B cell (primary cell): ENCODE results near the gene TSSK6. TPM values are rescaled to one million over a fixed set of nuclear protein-coding genes. Genes with fewer than 3 reads are reported as not detected.

Experiments used
- ATAC-seq: fragments of 200-7000 bp; cut with Tn5 transposase; one replicate; pipeline ENCODE4 v1.10.0; 2021; ENCODE audit warnings: low read depth, mild to moderate bottlenecking, moderate number of reproducible peaks, moderate library complexity
- CTCF ChIA-PET: fragments of 350-600 bp; sonication (Branson Sonifier 250); formaldehyde crosslinking; loops from one replicate; lab custom pipeline; 2021; ENCODE audit warnings: antibody characterized with exemption, inconsistent platforms; lab: Charles Lee
- POLR2A ChIA-PET: fragments of 350-600 bp; sonication (Branson Sonifier 250); formaldehyde crosslinking; loops from one replicate; lab custom pipeline; 2021; ENCODE audit warnings: antibody characterized with exemption; lab: Charles Lee
- DNase-seq: peaks from one replicate; pipeline ENCODE4 v3.0.0; 2013
- H2AFZ ChIP-seq: 2 replicates; pipeline ENCODE4 v1.6.1; 2012; ENCODE audit warnings: mild to moderate bottlenecking, low read depth, low read length; ENCODE audit not compliant: insufficient read depth, poor library complexity, severe bottlenecking
- H3K27ac ChIP-seq, 2 donors: 1 replicate in 1 of 2; 2 replicates in 1 of 2; pipeline ENCODE4 v1.5.1; 2012 to 2013; ENCODE audit warnings: low read length in 2 of 2, mild to moderate bottlenecking in 2 of 2, moderate library complexity in 1 of 2
- H3K27me3 ChIP-seq, 4 experiments: fragments of 200-600 bp in 1 of 4; sonication (generic) in 1 of 4; replicated peaks in 1 of 4; 1 replicate in 2 of 4; 2 replicates in 2 of 4; pipeline versions ENCODE4 v1.6.1 to v1.7.0; 2013 to 2016; ENCODE audit warnings: low read length in 3 of 4, mild to moderate bottlenecking in 2 of 4, mixed read lengths in 1 of 4, moderate library complexity in 1 of 4; ENCODE audit not compliant: insufficient read depth in 4 of 4, control insufficient read depth in 3 of 4; ENCODE audit errors: control extremely low read depth in 1 of 4
- H3K36me3 ChIP-seq, 2 experiments: replicated peaks in 1 of 2; 1 replicate in 1 of 2; 2 replicates in 1 of 2; pipeline versions ENCODE4 v1.6.1 to v1.7.1; 2013; ENCODE audit warnings: low read length in 1 of 2; ENCODE audit not compliant: insufficient read depth in 2 of 2, control insufficient read depth in 1 of 2; ENCODE audit errors: control extremely low read depth in 1 of 2, extremely low read depth in 1 of 2
- H3K4me1 ChIP-seq, 2 donors: fragments of 200-600 bp in 1 of 2; sonication (generic) in 1 of 2; 1 replicate in 1 of 2; 2 replicates in 1 of 2; pipeline versions ENCODE4 v1.5.1 to v1.6.1; 2013 to 2017; ENCODE audit warnings: low read length in 2 of 2; ENCODE audit not compliant: control insufficient read depth in 2 of 2, insufficient read depth in 2 of 2
- H3K4me2 ChIP-seq: replicated peaks from 2 replicates; pipeline ENCODE3; 2012; ENCODE audit warnings: mild to moderate bottlenecking, low read depth, low read length; ENCODE audit not compliant: poor library complexity, severe bottlenecking
- H3K4me3 ChIP-seq, 5 experiments: fragments of 200-600 bp in 1 of 5; sonication (generic) in 1 of 5; 1 replicate in 3 of 5; 2 replicates in 2 of 5; pipeline versions ENCODE4 v1.5.1 to v1.7.0; 2011 to 2016; ENCODE audit warnings: low read length in 4 of 5, mild to moderate bottlenecking in 4 of 5, low read depth in 2 of 5, control low read depth in 1 of 5, moderate library complexity in 1 of 5; ENCODE audit not compliant: insufficient read depth in 1 of 5; ENCODE audit errors: control extremely low read depth in 1 of 5, extremely low read depth in 1 of 5
- H3K79me2 ChIP-seq: fragments of 200-600 bp; sonication (generic); one replicate; pipeline ENCODE4 v1.6.0; 2016; ENCODE audit warnings: low read length; ENCODE audit not compliant: control insufficient read depth, insufficient read depth
- H3K9ac ChIP-seq: fragments of 200-600 bp; sonication (generic); 2 replicates; pipeline ENCODE4 v1.6.1; 2017; ENCODE audit warnings: mild to moderate bottlenecking, low read length, moderate library complexity
- H3K9me3 ChIP-seq, 3 donors: one replicate each; pipeline versions ENCODE4 v1.6.1 to v1.7.1; 2013; ENCODE audit warnings: low read length in 2 of 3; ENCODE audit not compliant: control insufficient read depth in 2 of 3, insufficient read depth in 1 of 3; ENCODE audit errors: control extremely low read depth in 1 of 3
- H4K20me1 ChIP-seq: 2 replicates; pipeline ENCODE4 v1.6.0; 2012; ENCODE audit warnings: mild to moderate bottlenecking, low read length; ENCODE audit not compliant: insufficient read depth, control insufficient read depth, poor library complexity, severe bottlenecking
- H3K27ac Mint-ChIP-seq: one replicate; pipeline ENCODE4 v1.8.0; 2021; ENCODE audit warnings: mixed read lengths
- H3K27me3 Mint-ChIP-seq: one replicate; pipeline ENCODE4 v1.8.0; 2021; ENCODE audit warnings: mixed read lengths
- H3K4me1 Mint-ChIP-seq: one replicate; pipeline ENCODE4 v1.8.0; 2021; ENCODE audit warnings: mixed read lengths
- H3K4me3 Mint-ChIP-seq: one replicate; pipeline ENCODE4 v1.8.0; 2021; ENCODE audit warnings: mixed read lengths
- H3K9me3 Mint-ChIP-seq: one replicate; pipeline ENCODE4 v1.8.0; 2022; ENCODE audit warnings: mixed read lengths; ENCODE audit not compliant: insufficient read depth
- CTCF ChIP-seq: fragments of 200-600 bp; IDR thresholded peaks from one replicate; pipeline ENCODE4 v1.8.0; 2022; ENCODE audit warnings: antibody characterized with exemption, mild to moderate bottlenecking
- EZH2 ChIP-seq: IDR thresholded peaks from 2 replicates; pipeline ENCODE4 v1.6.1; 2012; ENCODE audit warnings: borderline replicate concordance, low read depth, mild to moderate bottlenecking, moderate library complexity, low read length; ENCODE audit not compliant: insufficient read depth, poor library complexity, severe bottlenecking
- WGBS: methylation state at CpG from one replicate; pipeline ENCODE4 v1.1.5; 2013; ENCODE audit warnings: missing lambda C conversion rate; ENCODE audit not compliant: insufficient coverage; 5-methylcytosine and 5-hydroxymethylcytosine counted together
- intact Hi-C: fragments of 100-400 bp; cut with micrococcal nuclease; formaldehyde crosslinking; loops from one replicate; pipeline ENCODE4 v1.10.0; 2022
- polyA plus RNA-seq: library from polyadenylated mRNA; depleted of rRNA; stranded (reverse); fragments of >200 nt; gene quantifications from 2 replicates; pipeline ENCODE4 v1.2.3, GENCODE V29; 2012
- total RNA-seq, 2 donors: library from RNA; stranded (reverse); fragments of 120-200 nt in 1 of 2; gene quantifications; 1 replicate in 1 of 2; 2 replicates in 1 of 2; pipeline versions ENCODE4 v1.2.3 to v1.2.4, GENCODE V29; 2013 to 2022

TSSK6 gene
- total and polyA plus RNA-seq, 2 donors (not counting 1 experiment from before 2014, with no cell fraction given), result 8.9 to 9.6 TPM

GRCh38 chr19:19554074-19555023 lies 39.0 kb upstream of the TSSK6 start:
- H3K27ac ChIP-seq, result no peak overlapping the region
- Mint-ChIP-seq H3K27me3 (peaks cover 4% of the 10 kb centered on the region), H3K4me1 (no peaks in the 10 kb centered on the region), H3K9me3 (no peaks in the 10 kb centered on the region), H3K27ac (no peak overlapping the region), H3K4me3 (no peak overlapping the region)
- peaks cover 0 to 2% of the 10 kb centered on the region in 2 donors for H3K4me1 ChIP-seq
- no peak overlapping the region for H3K9ac ChIP-seq
- WGBS, result 78% methylated on average over 32 of the region's 34 CpGs
- ChIA-PET CTCF (interaction anchor here (0.6 to 2.0 kb wide), 13 partner anchors 11 to 139 kb away, joined by 3 to 17 read pairs (median 4); partner anchors contain the start of gene GMIP), POLR2A (interaction anchor here (0.6 kb wide), 1 partner anchor 94 kb away, joined by 6 read pairs; no protein-coding TSS in a partner anchor)
- no peaks in the 10 kb centered on the region for H3K79me2 ChIP-seq
- peak; percentile 61 for DNase-seq
- peaks cover 0 to 11% (median 0%) of the 10 kb centered on the region in 3 donors for H3K9me3 ChIP-seq
- TF ChIP-seq CTCF, result peak; percentile 79
- TF ChIP-seq EZH2, result no peak
- peaks cover 0 to 4% (median 0%) of the 10 kb centered on the region in 4 experiments for H3K27me3 ChIP-seq
- ATAC-seq, result peak; percentile 53
- no peaks in the 10 kb centered on the region for H4K20me1 ChIP-seq
- intact Hi-C loops, result no loop called here
- peak overlapping the region; percentile 16 for H2AFZ ChIP-seq
- H3K36me3 ChIP-seq, result no peaks in the 10 kb centered on the region
- H3K4me3 ChIP-seq, result no peak overlapping the region
- H3K4me2 ChIP-seq, result no peak overlapping the region

GRCh38 chr19:19553670-19554069 lies 38.3 kb upstream of the TSSK6 start:
- no peak overlapping the region for H2AFZ ChIP-seq
- no peak for ATAC-seq
- H3K36me3 ChIP-seq, result no peaks in the 10 kb centered on the region
- POLR2A ChIA-PET, result no interaction called here
- CTCF ChIA-PET, result interaction anchor here (0.6 to 1.6 kb wide), 10 partner anchors 12 to 139 kb away, joined by 3 to 17 read pairs (median 5); no protein-coding TSS in a partner anchor
- Mint-ChIP-seq H3K27me3 (peaks cover 8% of the 10 kb centered on the region), H3K4me3 (no peak overlapping the region), H3K27ac (no peak overlapping the region), H3K9me3 (no peaks in the 10 kb centered on the region), H3K4me1 (no peaks in the 10 kb centered on the region)
- intact Hi-C loops, result no loop called here
- peaks cover 0 to 7% (median 0%) of the 10 kb centered on the region in 4 experiments for H3K27me3 ChIP-seq
- H3K4me1 ChIP-seq, result peaks cover 0 to 2% of the 10 kb centered on the region in 2 donors
- no peaks in the 10 kb centered on the region for H3K79me2 ChIP-seq
- H3K27ac ChIP-seq, result no peak overlapping the region
- H3K4me2 ChIP-seq, result no peak overlapping the region
- H3K4me3 ChIP-seq, result no peak overlapping the region
- WGBS, result 92% methylated on average over 7 of the region's 10 CpGs
- H4K20me1 ChIP-seq, result no peaks in the 10 kb centered on the region
- no peak for TF ChIP-seq CTCF
- TF ChIP-seq EZH2, result no peak
- H3K9ac ChIP-seq, result no peak overlapping the region
- peaks cover 0 to 11% (median 0%) of the 10 kb centered on the region in 3 donors for H3K9me3 ChIP-seq
- DNase-seq, result no peak
